Measurements from ENCODE around the gene AZI2.

DNA sequence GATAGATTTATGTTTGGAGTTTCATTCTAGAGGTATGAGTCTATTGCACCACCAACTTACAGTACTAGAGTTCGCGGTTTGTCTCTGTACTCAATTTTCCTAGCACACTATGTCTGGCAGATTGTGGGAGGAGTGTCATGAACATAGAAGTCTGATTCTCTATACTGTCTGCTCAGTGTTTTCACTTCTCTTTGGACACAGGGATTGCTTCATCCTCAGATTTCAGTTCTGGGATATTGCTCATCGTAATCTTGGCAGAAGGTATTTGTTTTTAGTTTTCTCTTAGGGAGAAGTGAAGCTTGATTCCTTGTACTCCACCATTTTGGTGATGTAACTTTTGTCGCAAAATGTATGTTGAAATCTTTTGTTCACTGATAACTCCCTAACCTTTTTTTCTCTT is 27.8 kb upstream of the AZI2 start:
- TF ChIP-seq, protein P1, sequence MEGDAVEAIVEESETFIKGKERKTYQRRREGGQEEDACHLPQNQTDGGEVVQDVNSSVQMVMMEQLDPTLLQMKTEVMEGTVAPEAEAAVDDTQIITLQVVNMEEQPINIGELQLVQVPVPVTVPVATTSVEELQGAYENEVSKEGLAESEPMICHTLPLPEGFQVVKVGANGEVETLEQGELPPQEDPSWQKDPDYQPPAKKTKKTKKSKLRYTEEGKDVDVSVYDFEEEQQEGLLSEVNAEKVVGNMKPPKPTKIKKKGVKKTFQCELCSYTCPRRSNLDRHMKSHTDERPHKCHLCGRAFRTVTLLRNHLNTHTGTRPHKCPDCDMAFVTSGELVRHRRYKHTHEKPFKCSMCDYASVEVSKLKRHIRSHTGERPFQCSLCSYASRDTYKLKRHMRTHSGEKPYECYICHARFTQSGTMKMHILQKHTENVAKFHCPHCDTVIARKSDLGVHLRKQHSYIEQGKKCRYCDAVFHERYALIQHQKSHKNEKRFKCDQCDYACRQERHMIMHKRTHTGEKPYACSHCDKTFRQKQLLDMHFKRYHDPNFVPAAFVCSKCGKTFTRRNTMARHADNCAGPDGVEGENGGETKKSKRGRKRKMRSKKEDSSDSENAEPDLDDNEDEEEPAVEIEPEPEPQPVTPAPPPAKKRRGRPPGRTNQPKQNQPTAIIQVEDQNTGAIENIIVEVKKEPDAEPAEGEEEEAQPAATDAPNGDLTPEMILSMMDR (IDR thresholded peaks at IDR 0.05; ENCODE audit: low read depth, low read length) = no peak
- TF ChIP-seq EZH2phosphoT487 (IDR thresholded peaks at IDR 0.05; ENCODE audit: low read depth) = no peak
